DOHH2 (cell line): ENCODE data around the gene GPC5.

Experiments used
- H3F3A ChIP-seq: fragments of 200-600 bp; sonication (generic), shearing (Covaris generic); 2 replicates; pipeline ENCODE4 v1.6.0; 2016; ENCODE audit warnings: antibody characterized with exemption, mild to moderate bottlenecking; ENCODE audit not compliant: control insufficient read depth, insufficient read depth
- H3K27ac ChIP-seq: fragments of 200-600 bp; sonication (generic); 2 replicates; pipeline ENCODE4 v1.5.1; 2014; ENCODE audit warnings: low read depth, mild to moderate bottlenecking, low read length, moderate library complexity
- H3K27me3 ChIP-seq: fragments of 200-600 bp; sonication (generic); 2 replicates; pipeline ENCODE4 v1.6.1; 2014; ENCODE audit warnings: mild to moderate bottlenecking, low read length, mixed read lengths; ENCODE audit not compliant: control insufficient read depth
- H3K36me3 ChIP-seq: fragments of 200-600 bp; sonication (generic); 2 replicates; pipeline ENCODE4 v1.6.1; 2014; ENCODE audit warnings: mild to moderate bottlenecking, low read length, moderate library complexity, mixed read lengths; ENCODE audit not compliant: control insufficient read depth
- H3K4me1 ChIP-seq: fragments of 200-600 bp; sonication (generic); 2 replicates; pipeline ENCODE4 v1.6.1; 2014; ENCODE audit warnings: mild to moderate bottlenecking, low read length, mixed read lengths; ENCODE audit not compliant: control insufficient read depth
- H3K4me2 ChIP-seq: fragments of 200-600 bp; sonication (generic); 2 replicates; pipeline ENCODE4 v1.6.0; 2014; ENCODE audit warnings: mild to moderate bottlenecking, low read length, moderate library complexity
- H3K4me3 ChIP-seq: fragments of 200-600 bp; sonication (generic); 2 replicates; pipeline ENCODE4 v1.5.1; 2014; ENCODE audit warnings: mild to moderate bottlenecking, low read length, mixed read lengths
- H3K79me2 ChIP-seq: fragments of 200-600 bp; sonication (generic); 2 replicates; pipeline ENCODE4 v1.6.1; 2014; ENCODE audit warnings: mild to moderate bottlenecking, low read length, mixed read lengths; ENCODE audit not compliant: control insufficient read depth
- H3K9me2 ChIP-seq: fragments of 200-600 bp; sonication (generic); replicated peaks from 2 replicates; pipeline ENCODE4 v1.6.1; 2014; ENCODE audit warnings: mild to moderate bottlenecking, low read length, mixed read lengths; ENCODE audit not compliant: control insufficient read depth
- H3K9me3 ChIP-seq: fragments of 200-600 bp; sonication (generic); 2 replicates; pipeline ENCODE4 v1.6.1; 2014; ENCODE audit warnings: antibody characterized with exemption, low read length, mixed read lengths; ENCODE audit not compliant: control insufficient read depth, insufficient read depth
- H4K20me1 ChIP-seq: fragments of 200-600 bp; sonication (generic); 2 replicates; pipeline ENCODE4 v1.6.0; 2014; ENCODE audit warnings: low read depth, mild to moderate bottlenecking, antibody characterized with exemption, low read length, moderate library complexity; ENCODE audit not compliant: control insufficient read depth, insufficient read depth
- EZH2phosphoT487 ChIP-seq: fragments of 200-600 bp; sonication (generic); IDR thresholded peaks from 2 replicates; pipeline ENCODE4 v1.6.1; 2017; ENCODE audit warnings: borderline replicate concordance, mild to moderate bottlenecking, antibody characterized with exemption, low read length, moderate library complexity, mixed read lengths
- TF ChIP-seq, protein P1 (sequence below): fragments of 200-600 bp; sonication (generic); IDR thresholded peaks from one replicate; pipeline ENCODE4 v1.5.1; 2014; ENCODE audit warnings: antibody characterized with exemption, mild to moderate bottlenecking, low read depth, low read length; ENCODE audit not compliant: poor library complexity, severe bottlenecking

The GPC5 gene

DNA sequence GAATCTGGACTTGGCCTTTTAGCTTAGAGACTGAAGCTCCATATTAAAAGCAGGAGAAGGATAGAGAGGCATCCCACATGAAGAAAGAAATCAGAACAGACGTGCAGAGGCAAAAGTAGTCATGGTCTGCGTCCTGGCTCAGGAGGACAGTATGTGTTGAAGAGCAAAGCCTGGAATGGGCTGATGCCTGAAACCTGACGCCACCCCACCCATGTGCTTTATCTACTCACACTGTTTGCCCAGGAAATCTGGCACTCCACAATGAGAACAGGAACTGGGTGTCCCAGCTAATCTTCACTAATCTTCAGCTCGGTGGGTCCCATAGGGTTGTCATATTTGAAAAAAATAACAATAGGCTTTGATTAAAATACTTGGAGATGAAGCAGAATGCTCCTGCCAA is 1279.2 kb downstream of the GPC5 start:
- Histone ChIP-seq H3K27me3 (no peaks in the 10 kb centered on the region), H3K79me2 (no peaks in the 10 kb centered on the region), H3K4me3 (no peak overlapping the region), H3K27ac (no peak overlapping the region), H3K9me2 (no peaks in the 10 kb centered on the region), H3F3A (no peaks in the 10 kb centered on the region), H3K36me3 (no peaks in the 10 kb centered on the region), H3K4me1 (no peaks in the 10 kb centered on the region), H3K4me2 (no peak overlapping the region), H4K20me1 (no peaks in the 10 kb centered on the region), H3K9me3 (no peaks in the 10 kb centered on the region)
- TF ChIP-seq, protein P1, sequence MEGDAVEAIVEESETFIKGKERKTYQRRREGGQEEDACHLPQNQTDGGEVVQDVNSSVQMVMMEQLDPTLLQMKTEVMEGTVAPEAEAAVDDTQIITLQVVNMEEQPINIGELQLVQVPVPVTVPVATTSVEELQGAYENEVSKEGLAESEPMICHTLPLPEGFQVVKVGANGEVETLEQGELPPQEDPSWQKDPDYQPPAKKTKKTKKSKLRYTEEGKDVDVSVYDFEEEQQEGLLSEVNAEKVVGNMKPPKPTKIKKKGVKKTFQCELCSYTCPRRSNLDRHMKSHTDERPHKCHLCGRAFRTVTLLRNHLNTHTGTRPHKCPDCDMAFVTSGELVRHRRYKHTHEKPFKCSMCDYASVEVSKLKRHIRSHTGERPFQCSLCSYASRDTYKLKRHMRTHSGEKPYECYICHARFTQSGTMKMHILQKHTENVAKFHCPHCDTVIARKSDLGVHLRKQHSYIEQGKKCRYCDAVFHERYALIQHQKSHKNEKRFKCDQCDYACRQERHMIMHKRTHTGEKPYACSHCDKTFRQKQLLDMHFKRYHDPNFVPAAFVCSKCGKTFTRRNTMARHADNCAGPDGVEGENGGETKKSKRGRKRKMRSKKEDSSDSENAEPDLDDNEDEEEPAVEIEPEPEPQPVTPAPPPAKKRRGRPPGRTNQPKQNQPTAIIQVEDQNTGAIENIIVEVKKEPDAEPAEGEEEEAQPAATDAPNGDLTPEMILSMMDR, result no peak
- TF ChIP-seq EZH2phosphoT487, result no peak

DNA sequence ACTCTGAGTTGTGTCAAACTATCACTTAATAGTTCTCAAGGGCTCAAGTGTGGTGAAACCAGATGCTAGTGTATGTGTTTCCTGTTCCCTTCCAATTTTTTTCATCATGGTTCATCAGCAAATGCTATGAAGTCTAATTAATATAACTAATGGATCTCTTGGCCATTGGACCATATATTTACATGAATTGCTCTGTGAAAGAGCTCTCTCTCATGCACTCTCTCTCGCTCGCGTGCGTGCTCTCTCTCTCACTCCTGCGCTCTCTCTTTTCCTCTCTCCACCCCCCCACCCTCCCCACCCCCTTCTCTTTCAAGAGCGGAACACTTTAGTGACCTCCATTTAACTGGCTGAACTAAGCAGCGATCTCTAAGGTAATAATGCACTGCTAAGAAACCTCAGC is 1281.2 kb downstream of the GPC5 start:
- Histone ChIP-seq H3K79me2 (no peaks in the 10 kb centered on the region), H3K27me3 (no peaks in the 10 kb centered on the region), H3K27ac (no peak overlapping the region), H3K4me1 (no peaks in the 10 kb centered on the region), H3K4me3 (no peak overlapping the region), H3K9me2 (no peaks in the 10 kb centered on the region), H3K4me2 (no peak overlapping the region), H3K36me3 (no peaks in the 10 kb centered on the region), H3K9me3 (no peaks in the 10 kb centered on the region), H4K20me1 (no peaks in the 10 kb centered on the region), H3F3A (no peaks in the 10 kb centered on the region)
- no peak for TF ChIP-seq EZH2phosphoT487
- TF ChIP-seq, protein P1, result no peak

DNA sequence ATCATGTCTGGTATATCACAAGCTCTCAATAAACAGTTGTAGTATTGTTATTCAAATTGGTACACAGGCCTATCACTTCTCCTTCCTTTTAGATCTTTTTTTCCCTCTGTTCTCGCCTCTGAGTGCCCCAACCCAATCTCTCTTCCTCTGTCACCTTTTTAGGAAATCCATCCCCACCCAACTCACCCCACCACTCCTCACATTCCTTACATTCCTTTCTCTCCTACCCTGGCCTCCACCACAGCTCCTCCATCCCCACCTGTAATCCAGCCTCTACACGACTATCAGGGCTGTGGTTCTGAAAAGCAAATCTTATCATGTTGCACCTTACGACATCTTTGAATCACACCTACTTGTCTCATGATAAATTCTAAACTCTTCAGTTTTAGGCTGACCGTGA is 1282.8 kb downstream of the GPC5 start:
- Histone ChIP-seq H3F3A (no peaks in the 10 kb centered on the region), H3K4me2 (no peak overlapping the region), H3K27ac (no peak overlapping the region), H3K4me3 (no peak overlapping the region), H3K27me3 (no peaks in the 10 kb centered on the region), H3K4me1 (no peaks in the 10 kb centered on the region), H3K79me2 (no peaks in the 10 kb centered on the region), H4K20me1 (no peaks in the 10 kb centered on the region), H3K36me3 (no peaks in the 10 kb centered on the region), H3K9me3 (no peaks in the 10 kb centered on the region), H3K9me2 (no peaks in the 10 kb centered on the region)
- no peak for TF ChIP-seq EZH2phosphoT487
- TF ChIP-seq, protein P1, result no peak
